HG02759 (cell line): ENCODE measurements around the gene TFF1.
"Not testable (repeated sequence)": the region's sequence is repeated elsewhere in the genome, so short reads cannot be mapped to it uniquely, and the experiment has no call there.

Experiments
- ATAC-seq: cut with Tn5 transposase; IDR thresholded peaks from one replicate; pipeline ENCODE4 v1.9.1; 2021; ENCODE audit warnings: mild to moderate bottlenecking, moderate library complexity; ENCODE audit not compliant: unreplicated experiment

The TFF1 gene

DNA sequence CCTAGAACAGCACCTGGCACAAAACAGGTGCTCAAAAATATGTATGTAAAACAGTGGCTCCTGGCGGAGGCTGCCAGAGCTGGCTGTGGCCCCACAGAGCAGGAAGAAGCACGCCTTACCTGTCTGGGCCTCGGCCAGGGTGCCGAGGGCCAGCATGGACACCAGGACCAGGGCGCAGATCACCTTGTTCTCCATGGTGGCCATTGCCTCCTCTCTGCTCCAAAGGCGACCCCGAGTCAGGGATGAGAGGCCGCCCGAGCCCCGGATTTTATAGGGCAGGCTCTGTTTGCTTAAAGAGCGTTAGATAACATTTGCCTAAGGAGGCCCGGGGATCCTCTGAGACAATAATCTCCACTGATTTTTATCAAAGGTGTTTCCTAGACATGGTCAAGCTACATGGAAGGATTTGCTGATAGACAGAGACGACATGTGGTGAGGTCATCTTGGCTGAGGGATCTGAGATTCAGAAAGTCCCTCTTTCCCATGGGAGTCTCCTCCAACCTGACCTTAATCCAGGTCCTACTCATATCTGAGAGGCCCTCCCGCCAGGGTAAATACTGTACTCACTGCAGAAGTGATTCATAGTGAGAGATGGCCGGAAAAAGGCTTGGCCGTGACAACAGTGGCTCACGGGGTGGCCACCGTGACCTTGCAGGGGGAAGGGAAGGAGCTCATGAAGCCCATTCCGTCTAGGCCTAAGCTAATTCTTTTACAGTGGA, at the start of gene TFF1:
TSS of gene TFF1 (minus strand) at position 244 of the 719 bp plus-strand sequence. CDS start at position 204, 40 bp downstream.
- ATAC-seq = no peak

GRCh38 chr21:42414928-42415769, 48.8 kb upstream of the TFF1 start:
- ATAC-seq = peak; percentile 86

DNA sequence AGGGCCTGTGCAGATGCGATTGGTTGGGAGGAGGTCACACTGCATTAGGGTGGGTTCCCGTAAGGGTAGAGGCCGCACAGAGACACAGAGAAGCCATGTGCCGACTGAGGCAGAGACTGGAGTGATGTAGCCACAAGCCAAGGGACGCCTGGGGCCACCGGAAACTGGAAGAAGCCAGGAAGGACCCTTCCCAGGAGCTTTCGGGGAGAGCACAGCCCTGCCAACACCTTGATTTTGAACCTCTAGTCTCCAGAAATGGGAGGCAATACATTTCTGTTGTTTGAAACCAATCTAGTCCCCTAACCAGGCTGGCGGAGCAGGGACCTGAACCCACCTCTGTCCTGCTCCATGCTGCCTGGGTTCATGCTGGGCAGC, 48.2 kb upstream of the TFF1 start:
- no peak for ATAC-seq

DNA sequence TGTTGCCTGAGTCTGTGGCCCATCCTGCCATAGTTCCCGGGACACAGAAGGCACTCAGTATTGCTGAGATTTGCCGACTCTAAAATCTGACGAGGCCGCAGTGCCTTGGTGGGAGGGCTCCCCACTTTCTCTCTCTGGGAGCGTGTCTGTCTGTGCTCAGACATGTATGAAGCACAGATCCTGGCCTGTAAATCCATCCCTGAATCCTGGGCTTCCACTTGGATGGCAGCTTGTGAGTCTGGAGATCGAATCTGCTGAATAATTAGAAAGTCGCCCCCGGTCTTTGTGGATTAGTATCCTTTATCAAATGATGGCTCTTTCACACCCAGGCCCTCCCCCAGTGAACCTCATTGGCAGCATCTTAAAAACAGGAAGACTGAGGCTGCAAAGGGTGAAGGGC, 47.7 kb upstream of the TFF1 start:
- ATAC-seq = no peak

GRCh38 chr21:42413500-42413899, 47.2 kb upstream of the TFF1 start:
- no peak for ATAC-seq

- ATAC-seq = no peak
Observed at GRCh38 chr21:42413093-42413492, 46.8 kb upstream of the TFF1 start.

DNA sequence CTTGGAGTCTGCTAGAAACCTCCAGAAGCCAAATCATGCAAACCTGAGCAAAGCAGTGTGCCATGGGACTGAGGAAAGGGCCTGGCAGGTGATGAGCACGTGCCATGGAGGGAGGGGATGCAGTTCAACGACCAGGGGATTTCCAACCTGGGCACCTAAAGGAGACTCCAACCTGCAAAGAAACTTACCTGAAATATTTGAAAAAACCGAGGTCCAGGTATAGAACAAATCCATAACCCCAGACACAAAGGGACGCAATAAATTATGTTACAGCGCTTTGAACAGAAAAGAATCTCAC, 46.2 kb upstream of the TFF1 start:
- ATAC-seq = no peak

DNA sequence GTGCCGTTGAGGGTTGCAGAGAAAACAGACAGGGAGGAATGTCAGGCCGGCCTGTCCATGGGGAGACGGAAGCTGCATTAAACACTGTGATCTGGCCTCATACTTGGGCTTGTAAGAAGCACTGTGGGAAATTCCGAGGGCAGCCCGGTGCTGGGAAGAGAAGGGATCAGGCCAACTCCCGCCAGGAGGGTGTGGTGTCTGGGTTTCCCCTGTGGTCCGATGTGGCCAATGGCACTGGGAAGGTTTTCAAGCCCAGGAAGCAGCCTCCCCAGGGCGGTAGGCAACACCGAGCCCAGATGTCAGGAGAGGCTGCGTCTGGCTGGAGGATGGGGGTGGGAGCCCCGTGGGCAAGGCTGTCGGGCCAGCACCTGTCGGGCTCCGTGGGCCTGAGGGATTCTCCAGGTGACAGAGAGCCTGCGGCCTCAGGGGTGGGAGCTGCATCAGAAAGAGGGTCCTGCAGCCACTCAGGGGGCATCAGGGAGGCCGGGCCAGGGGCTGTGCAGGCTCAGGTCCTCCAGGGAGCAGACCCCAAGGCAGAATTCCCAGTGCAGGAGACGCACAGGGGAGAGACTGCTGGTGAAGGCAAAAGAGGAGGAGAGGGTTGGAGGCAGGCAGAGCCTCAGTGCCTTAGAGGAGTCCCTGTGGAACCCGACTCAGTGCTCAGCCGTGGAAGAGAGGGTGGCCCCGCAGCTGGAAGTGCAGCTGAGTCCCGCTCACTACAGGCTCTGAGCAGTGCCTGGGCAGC, 45.7 kb upstream of the TFF1 start:
- no peak for ATAC-seq

DNA sequence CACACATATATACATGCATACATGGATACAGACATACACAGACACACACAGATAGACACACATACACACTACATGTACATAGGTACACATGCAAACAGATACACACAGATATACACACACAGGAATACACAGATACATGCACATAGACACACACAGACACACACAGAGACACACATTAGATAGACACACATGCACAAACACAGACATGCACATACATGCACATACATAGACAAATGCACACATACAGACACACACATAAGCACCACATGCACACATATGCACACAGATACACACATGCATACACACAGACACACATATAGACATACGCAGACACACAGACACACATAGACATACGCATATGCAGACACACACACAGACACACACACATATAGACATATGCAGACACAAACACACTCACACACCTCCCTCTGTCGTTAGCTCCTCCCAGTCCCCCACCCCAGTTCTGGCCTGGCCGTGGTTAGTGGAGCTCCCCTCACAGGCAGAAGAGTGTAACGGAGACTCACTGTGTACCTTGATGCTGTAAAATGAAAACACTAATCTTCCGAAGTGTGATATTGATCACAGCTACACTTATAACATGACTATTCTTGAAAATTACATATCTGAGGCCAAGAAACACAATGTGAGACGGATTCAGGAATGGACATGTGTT, 45.0 kb upstream of the TFF1 start:
- no peak for ATAC-seq

GRCh38 chr21:42409366-42409765, 43.0 kb upstream of the TFF1 start:
- ATAC-seq = no peak

DNA sequence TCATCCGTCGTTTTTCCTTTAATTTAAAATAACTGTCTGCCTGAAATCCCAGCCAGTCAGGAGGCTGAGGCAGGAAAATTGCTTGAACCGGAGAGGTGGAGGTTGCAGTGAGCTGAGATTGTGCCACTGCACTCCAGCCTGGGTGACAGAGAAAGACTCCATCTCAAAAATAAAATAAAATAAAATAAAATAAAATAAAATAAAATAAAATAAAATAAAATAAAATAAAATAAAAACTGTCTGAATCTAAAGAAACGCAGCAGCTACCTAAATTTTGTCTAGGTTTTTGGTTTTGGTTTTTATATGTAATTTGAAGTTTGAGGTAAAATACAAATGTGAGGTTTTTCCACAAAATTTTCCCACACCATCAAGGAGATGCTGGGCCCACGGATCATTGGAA, 42.4 kb upstream of the TFF1 start:
- ATAC-seq = not testable (repeated sequence)

DNA sequence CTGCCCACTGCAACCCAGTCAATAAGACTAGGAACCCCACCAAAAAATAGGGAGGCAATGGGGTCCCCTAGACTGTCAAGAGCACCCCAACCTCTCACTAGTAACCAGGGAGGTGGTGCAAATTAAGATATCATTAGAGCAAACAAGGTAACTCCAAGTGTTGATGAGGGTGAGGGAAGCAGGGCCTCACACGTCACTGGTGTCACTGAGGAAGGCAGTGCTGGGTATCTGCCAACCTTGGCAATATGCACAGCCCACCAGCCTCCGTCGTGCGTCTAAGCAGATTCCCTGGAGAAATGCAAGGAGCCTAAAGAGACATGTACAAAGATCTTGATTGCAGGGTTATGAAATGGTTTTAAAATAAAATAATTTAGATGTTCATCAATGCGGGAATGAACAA, 41.1 kb upstream of the TFF1 start:
- ATAC-seq = no peak

- no peak for ATAC-seq
Observed at GRCh38 chr21:42406866-42407265, 40.5 kb upstream of the TFF1 start.

DNA sequence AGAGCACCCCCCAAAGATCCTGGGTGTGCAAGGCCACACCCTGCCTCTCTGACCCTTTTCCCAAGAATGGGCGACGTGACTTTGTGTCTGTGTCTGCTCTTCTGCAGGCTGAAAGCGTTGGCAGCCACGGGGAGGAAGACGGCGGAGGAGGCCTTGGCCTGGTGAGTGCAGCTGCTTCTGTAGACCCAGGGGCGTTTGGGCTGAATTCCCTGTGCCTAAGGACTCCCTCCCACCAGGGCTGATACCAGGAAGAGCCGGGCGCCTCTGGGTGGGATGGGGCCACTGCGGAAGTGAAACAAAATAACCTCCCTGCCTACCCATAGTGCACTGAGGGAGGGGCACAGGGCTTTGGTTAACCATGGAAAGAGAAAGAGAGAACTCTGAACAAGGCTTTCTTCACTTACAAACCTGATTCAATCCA, 39.9 kb upstream of the TFF1 start:
- ATAC-seq = no peak

GRCh38 chr21:42405064-42406013, 39.0 kb upstream of the TFF1 start:
- ATAC-seq = no peak

GRCh38 chr21:42404539-42404938, 38.2 kb upstream of the TFF1 start:
- ATAC-seq = no peak

DNA sequence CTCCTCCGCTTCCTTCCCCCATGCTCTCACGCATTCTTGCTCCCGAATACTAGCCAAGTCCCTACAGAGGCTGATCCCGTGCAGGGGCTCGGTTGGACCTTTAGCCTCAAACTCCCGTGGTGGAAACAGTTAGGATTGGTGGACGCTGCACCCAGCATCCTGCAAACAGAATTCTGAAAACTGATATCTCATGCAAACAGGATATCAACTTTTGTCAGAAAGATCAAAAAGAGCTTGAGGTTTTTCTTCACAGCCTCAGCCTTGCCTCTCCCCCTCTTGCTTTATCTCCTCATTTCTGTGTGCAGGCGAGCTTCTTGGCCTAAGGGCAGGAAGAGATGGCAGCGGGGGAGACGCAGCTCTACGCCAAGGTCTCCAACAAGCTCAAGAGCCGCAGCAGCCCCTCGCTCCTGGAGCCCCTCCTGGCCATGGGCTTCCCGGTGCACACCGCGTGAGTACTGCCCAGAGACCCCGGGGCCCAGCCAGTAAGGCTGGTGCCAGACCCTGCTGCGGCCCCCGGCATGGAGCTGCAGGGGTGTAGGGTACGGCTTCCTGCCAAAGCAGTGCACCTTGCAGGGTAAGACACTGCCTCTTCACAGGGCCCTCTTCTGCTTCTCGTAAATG, 37.4 kb upstream of the TFF1 start, which contains the start of gene UBASH3A:
TSS of gene UBASH3A (plus strand) at position 292 of the 621 bp plus-strand sequence. CDS start at position 336, 44 bp downstream.
- no peak for ATAC-seq

GRCh38 chr21:42401820-42402251, 35.5 kb upstream of the TFF1 start:
- ATAC-seq = no peak

DNA sequence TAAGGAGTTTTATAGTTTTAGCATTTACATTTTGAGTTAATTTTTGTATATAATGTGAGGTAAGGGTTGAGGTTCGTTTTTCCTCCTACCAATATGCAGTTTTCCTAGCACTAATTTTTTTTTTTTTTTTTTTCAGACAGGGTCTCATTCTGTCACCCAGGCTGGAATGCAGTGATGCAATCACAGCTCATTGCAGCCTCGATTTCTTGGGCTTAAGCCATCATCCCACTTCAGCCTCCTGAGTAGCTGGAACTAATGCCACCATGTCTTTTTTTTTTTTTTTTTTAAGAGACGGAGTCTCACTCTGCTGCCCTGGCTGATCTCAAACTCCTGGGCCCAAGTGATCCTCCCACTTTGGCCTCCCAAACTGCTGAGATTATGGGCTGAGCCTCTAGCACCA, 34.8 kb upstream of the TFF1 start:
- no peak for ATAC-seq
